ENCODE measurements around the gene NUDT2. TPM values are rescaled to one million over a fixed set of nuclear protein-coding genes. Genes with fewer than 3 reads are reported as not detected.

Gene NUDT2
- total RNA-seq, 1 experiment from 2014 or later = 17.8 TPM

DNA sequence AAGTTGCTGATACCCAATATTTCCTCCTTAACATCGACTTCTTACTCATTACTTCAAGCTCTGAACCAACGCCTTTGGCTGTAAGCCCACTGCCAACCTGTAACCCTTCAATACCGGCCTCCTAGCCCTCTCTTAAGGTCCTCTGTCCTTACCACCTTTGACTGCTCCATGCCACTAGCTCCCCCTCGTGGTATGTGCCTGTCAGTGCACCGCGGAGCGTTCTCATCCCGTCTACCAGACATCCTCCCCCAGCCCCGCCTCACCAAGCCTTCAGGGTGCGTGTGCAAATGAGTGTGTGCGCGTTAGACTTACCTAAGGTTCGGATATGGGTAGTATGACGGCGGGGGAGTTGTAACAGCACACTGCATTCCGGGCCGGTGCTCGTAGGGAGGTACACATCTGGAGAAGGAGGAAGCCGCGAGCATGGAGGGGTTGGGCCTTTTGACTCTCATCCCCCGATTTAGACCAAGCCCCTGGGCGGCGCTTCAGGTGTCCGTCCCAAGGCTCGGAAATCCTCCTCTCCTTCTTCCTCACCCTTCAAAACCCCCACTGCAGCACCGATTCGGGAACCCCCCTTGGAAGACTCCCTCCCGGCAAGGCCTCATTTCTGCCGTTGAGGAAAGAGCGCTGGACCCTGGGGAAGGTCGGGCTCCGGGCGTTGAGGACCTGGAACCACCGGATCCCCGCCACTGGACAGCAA lies 50.1 kb downstream of the NUDT2 start (continued):
- TF ChIP-seq, protein P1, sequence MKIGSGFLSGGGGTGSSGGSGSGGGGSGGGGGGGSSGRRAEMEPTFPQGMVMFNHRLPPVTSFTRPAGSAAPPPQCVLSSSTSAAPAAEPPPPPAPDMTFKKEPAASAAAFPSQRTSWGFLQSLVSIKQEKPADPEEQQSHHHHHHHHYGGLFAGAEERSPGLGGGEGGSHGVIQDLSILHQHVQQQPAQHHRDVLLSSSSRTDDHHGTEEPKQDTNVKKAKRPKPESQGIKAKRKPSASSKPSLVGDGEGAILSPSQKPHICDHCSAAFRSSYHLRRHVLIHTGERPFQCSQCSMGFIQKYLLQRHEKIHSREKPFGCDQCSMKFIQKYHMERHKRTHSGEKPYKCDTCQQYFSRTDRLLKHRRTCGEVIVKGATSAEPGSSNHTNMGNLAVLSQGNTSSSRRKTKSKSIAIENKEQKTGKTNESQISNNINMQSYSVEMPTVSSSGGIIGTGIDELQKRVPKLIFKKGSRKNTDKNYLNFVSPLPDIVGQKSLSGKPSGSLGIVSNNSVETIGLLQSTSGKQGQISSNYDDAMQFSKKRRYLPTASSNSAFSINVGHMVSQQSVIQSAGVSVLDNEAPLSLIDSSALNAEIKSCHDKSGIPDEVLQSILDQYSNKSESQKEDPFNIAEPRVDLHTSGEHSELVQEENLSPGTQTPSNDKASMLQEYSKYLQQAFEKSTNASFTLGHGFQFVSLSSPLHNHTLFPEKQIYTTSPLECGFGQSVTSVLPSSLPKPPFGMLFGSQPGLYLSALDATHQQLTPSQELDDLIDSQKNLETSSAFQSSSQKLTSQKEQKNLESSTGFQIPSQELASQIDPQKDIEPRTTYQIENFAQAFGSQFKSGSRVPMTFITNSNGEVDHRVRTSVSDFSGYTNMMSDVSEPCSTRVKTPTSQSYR (CRISPR knock-in tag; IDR thresholded peaks at IDR 0.05) = no peak

DNA sequence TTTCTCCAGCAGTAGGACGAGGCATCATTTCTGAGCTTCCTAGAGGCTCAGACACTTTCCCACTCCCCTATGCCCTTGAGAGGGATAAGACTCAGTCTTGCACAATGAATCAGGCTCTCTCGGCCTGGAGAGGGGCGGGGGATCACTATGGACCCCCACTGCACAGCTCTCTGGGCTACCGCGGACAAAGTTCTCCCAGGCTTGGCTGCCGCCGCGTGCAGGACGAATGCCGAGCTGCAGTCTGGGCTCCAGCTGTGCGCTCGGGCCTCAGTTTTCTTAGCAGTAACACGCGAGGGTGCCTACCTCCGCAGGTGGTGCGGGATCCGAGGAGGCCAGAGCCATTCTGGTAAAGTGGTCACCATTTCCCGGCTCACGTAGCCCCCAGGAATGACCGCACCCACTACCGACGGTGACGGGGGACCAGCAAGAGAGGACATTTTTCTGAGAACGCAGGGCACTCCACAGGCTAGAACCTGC lies 50.7 kb downstream of the NUDT2 start:
- ChIA-PET POLR2A (interaction anchor here (1.1 to 1.6 kb wide), 2 partner anchors 45 to 103 kb away, joined by 3 to 4 read pairs; no protein-coding TSS in a partner anchor), CTCF (interaction anchor here (0.7 to 7.9 kb wide), 20 partner anchors 8 to 224 kb away, joined by 3 to 168 read pairs (median 4); no protein-coding TSS in a partner anchor)
- no peak for TF ChIP-seq ZNF219 (CRISPR knock-in tag; IDR thresholded peaks at IDR 0.05; ENCODE audit: borderline replicate concordance)
- TF ChIP-seq, protein P2, sequence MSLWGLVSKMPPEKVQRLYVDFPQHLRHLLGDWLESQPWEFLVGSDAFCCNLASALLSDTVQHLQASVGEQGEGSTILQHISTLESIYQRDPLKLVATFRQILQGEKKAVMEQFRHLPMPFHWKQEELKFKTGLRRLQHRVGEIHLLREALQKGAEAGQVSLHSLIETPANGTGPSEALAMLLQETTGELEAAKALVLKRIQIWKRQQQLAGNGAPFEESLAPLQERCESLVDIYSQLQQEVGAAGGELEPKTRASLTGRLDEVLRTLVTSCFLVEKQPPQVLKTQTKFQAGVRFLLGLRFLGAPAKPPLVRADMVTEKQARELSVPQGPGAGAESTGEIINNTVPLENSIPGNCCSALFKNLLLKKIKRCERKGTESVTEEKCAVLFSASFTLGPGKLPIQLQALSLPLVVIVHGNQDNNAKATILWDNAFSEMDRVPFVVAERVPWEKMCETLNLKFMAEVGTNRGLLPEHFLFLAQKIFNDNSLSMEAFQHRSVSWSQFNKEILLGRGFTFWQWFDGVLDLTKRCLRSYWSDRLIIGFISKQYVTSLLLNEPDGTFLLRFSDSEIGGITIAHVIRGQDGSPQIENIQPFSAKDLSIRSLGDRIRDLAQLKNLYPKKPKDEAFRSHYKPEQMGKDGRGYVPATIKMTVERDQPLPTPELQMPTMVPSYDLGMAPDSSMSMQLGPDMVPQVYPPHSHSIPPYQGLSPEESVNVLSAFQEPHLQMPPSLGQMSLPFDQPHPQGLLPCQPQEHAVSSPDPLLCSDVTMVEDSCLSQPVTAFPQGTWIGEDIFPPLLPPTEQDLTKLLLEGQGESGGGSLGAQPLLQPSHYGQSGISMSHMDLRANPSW (CRISPR knock-in tag; conservative IDR thresholded peaks at IDR 0.05; ENCODE audit: low read depth) = 0 out of 2 replicates have a peak, but pooled peaks have one; percentile 27
- TF ChIP-seq, protein P3, sequence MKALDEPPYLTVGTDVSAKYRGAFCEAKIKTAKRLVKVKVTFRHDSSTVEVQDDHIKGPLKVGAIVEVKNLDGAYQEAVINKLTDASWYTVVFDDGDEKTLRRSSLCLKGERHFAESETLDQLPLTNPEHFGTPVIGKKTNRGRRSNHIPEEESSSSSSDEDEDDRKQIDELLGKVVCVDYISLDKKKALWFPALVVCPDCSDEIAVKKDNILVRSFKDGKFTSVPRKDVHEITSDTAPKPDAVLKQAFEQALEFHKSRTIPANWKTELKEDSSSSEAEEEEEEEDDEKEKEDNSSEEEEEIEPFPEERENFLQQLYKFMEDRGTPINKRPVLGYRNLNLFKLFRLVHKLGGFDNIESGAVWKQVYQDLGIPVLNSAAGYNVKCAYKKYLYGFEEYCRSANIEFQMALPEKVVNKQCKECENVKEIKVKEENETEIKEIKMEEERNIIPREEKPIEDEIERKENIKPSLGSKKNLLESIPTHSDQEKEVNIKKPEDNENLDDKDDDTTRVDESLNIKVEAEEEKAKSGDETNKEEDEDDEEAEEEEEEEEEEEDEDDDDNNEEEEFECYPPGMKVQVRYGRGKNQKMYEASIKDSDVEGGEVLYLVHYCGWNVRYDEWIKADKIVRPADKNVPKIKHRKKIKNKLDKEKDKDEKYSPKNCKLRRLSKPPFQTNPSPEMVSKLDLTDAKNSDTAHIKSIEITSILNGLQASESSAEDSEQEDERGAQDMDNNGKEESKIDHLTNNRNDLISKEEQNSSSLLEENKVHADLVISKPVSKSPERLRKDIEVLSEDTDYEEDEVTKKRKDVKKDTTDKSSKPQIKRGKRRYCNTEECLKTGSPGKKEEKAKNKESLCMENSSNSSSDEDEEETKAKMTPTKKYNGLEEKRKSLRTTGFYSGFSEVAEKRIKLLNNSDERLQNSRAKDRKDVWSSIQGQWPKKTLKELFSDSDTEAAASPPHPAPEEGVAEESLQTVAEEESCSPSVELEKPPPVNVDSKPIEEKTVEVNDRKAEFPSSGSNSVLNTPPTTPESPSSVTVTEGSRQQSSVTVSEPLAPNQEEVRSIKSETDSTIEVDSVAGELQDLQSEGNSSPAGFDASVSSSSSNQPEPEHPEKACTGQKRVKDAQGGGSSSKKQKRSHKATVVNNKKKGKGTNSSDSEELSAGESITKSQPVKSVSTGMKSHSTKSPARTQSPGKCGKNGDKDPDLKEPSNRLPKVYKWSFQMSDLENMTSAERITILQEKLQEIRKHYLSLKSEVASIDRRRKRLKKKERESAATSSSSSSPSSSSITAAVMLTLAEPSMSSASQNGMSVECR (CRISPR knock-in tag; IDR thresholded peaks at IDR 0.05; ENCODE audit: borderline replicate concordance) = 0 out of 2 replicates have a peak, but pooled peaks have one; percentile 63
- TF ChIP-seq, protein P4, sequence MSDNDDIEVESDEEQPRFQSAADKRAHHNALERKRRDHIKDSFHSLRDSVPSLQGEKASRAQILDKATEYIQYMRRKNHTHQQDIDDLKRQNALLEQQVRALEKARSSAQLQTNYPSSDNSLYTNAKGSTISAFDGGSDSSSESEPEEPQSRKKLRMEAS (CRISPR knock-in tag; IDR thresholded peaks at IDR 0.05) = peak; percentile 68; the same call in 1 of the 2 replicates
- TF ChIP-seq ATF1 (CRISPR knock-in tag; IDR thresholded peaks at IDR 0.05) = no peak
- TF ChIP-seq, protein P5, sequence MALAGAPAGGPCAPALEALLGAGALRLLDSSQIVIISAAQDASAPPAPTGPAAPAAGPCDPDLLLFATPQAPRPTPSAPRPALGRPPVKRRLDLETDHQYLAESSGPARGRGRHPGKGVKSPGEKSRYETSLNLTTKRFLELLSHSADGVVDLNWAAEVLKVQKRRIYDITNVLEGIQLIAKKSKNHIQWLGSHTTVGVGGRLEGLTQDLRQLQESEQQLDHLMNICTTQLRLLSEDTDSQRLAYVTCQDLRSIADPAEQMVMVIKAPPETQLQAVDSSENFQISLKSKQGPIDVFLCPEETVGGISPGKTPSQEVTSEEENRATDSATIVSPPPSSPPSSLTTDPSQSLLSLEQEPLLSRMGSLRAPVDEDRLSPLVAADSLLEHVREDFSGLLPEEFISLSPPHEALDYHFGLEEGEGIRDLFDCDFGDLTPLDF (CRISPR knock-in tag; IDR thresholded peaks at IDR 0.05) = 0 out of 2 replicates have a peak, but pooled peaks have one; percentile 35
- 0 out of 2 replicates have a peak, but pooled peaks have one; percentile 6 for TF ChIP-seq ZNF138 (CRISPR knock-in tag; conservative IDR thresholded peaks at IDR 0.05)
- TF ChIP-seq TEAD1 (CRISPR knock-in tag; IDR thresholded peaks at IDR 0.05) = 0 out of 2 replicates have a peak, but pooled peaks have one; percentile 18
- no peak for TF ChIP-seq JAZF1 (CRISPR knock-in tag; IDR thresholded peaks at IDR 0.05)
- no peak for TF ChIP-seq ZNF671 (CRISPR knock-in tag; IDR thresholded peaks at IDR 0.05)
- peak overlapping the region; percentile 86 for H3K4me3 Mint-ChIP-seq
- no peaks in the 10 kb centered on the region for H3K9me3 Mint-ChIP-seq
- DNase-seq (ENCODE audit: low spot score) = peak; percentile 40
- H3K27me3 Mint-ChIP-seq (ENCODE audit: low read depth) = peaks cover 60% of the 10 kb centered on the region
- H3K4me1 Mint-ChIP-seq = peaks cover 23% of the 10 kb centered on the region
- no peak overlapping the region for H3K27ac Mint-ChIP-seq
- no peak for ATAC-seq
- no peaks in the 10 kb centered on the region for H3K36me3 Mint-ChIP-seq

Measured in WTC11 (cell line).